Bronchial smooth muscle cell (primary cell): ENCODE measurements around the gene IPPK. TPM values are rescaled to one million over a fixed set of nuclear protein-coding genes. Genes with fewer than 3 reads are reported as not detected.

Experiments
- total RNA-seq: library from RNA; depleted of rRNA; stranded (reverse); fragments of >200 nt; gene quantifications from 2 replicates; pipeline ENCODE4 v1.2.1, GENCODE V29; 2014

IPPK gene, protein sequence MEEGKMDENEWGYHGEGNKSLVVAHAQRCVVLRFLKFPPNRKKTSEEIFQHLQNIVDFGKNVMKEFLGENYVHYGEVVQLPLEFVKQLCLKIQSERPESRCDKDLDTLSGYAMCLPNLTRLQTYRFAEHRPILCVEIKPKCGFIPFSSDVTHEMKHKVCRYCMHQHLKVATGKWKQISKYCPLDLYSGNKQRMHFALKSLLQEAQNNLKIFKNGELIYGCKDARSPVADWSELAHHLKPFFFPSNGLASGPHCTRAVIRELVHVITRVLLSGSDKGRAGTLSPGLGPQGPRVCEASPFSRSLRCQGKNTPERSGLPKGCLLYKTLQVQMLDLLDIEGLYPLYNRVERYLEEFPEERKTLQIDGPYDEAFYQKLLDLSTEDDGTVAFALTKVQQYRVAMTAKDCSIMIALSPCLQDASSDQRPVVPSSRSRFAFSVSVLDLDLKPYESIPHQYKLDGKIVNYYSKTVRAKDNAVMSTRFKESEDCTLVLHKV
- total RNA-seq = 11.3 and 13.2 TPM in 2 replicates

DNA sequence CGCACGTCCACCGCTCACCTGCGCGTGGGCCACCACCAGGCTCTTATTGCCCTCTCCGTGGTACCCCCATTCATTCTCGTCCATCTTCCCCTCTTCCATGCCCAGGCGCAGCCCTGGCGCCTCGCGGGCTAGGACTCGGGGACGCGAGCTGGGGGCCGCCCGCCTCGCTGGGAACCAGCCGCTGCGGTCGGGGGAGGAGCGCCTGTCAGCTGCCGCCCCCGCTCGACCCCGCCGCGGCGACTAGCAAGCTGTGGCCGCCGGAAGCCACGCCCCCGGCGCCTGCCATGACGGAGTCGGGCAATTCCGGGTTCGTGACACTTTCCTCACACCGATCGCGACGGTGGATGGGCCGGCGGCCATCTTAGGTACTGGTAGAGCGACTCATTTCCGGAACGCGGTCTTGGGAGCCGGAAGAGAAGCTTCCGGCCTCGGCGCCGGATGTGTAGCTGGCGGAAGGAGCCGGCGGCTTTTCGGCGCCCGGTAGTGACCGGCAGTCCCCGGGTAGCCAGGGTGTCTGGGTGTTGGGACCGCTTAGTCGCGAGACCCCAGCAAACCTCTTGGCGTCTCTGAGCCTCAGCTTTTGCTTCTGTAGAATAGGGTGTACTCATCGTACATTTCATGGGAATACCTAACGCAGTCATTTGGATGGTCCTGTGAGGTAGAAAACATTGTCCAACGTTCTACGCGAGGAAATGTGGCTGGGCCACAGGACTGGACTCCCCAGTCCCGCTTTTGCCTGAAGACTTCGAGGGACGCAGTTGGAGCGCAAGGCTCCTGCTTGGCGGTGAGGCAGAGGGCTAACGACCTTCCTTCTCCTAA lies at the start of gene IPPK:
TSS of gene IPPK (minus strand) at position 242 of the 819 bp plus-strand sequence. CDS start at position 99, 143 bp downstream.

Other genes with a start within 250 kb of the IPPK start
- 0.95 and 1.1 TPM in 2 replicates for gene OMD, start 245.7 kb downstream of the IPPK start, total RNA-seq
- gene ASPN, start 187.6 kb downstream of the IPPK start, total RNA-seq = 3.5 and 11.2 TPM in 2 replicates
- 3.6 and 7.2 TPM in 2 replicates for gene ECM2, start 134.1 kb downstream of the IPPK start, total RNA-seq
- gene BICD2, start 94.7 kb upstream of the IPPK start, total RNA-seq = 38.3 and 50.4 TPM in 2 replicates
- 8.7 and 11.8 TPM in 2 replicates for gene ZNF484, start 207.9 kb upstream of the IPPK start, total RNA-seq